GM19324 (cell line): ENCODE data around the gene PDS5A.
"Not testable (repeated sequence)": the region's sequence is repeated elsewhere in the genome, so short reads cannot be mapped to it uniquely, and the experiment has no call there.

ENCODE experiments used
- ATAC-seq: cut with Tn5 transposase; IDR thresholded peaks from one replicate; pipeline ENCODE4 v1.9.1; 2021; ENCODE audit warnings: mild to moderate bottlenecking, moderate library complexity; ENCODE audit not compliant: unreplicated experiment, low FRiP score

PDS5A gene

DNA sequence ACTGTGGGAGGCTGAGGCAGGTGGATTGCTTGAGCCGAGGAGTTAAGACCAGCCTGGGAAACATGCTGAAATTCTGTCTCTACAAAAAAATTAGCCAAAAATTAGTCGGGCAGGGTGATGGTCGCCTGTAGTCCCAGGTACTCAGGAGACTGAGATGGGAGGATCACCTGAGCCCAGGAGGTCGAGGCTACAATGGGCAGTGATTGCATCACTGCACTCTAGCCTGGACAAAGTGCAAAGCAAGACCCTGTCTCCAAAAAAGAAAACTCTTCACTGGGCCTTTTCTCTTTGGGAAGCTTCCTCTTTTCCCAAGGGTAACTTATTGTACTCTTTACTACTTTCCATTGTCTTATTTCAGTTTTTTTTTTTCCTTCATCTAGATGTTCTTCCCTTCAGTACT, 190.9 kb downstream of the PDS5A start:
- no peak for ATAC-seq

GRCh38 chr4:39785083-39785482, 192.6 kb downstream of the PDS5A start:
- ATAC-seq, result no peak

DNA sequence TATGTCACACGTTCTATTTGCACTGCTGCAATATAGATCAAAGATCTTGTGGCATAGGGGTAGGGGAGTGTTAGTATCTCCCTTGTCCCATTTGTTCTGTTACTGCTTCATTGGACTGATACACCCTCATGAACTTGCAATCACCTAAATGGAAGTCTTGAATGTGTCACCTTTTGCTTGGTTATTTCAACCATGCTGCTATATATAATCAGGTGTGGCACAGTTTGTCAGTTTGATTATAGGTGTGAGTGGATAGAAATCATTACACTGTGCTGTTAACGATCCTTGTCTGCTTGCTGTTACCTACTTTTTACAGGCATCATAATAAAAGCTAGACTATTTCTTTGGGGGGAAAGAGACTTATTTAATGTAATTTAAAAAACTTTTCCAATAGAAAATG, 195.7 kb downstream of the PDS5A start:
- ATAC-seq, result not testable (repeated sequence)
